OCI-LY7 (cell line): Measurements from ENCODE around the gene INHA. TPM values are rescaled to one million over a fixed set of nuclear protein-coding genes. Genes with fewer than 3 reads are reported as not detected.
A peak's percentile ranks its signal among the peaks of the same experiment; 100 is the strongest.

ENCODE experiments used
- BruUV-seq: library from RNA; stranded (reverse); fragments of 400-500 nt; replicated peaks from 2 replicates; lab custom pipeline; 2021; lab: Mats Ljungman, UMichigan
- CTCF ChIA-PET: fragments of 300-600 bp; sonication (Branson Sonifier 250); formaldehyde crosslinking; loops from one replicate; lab custom pipeline; 2022; ENCODE audit warnings: antibody characterized with exemption; ENCODE audit not compliant: unreplicated experiment; lab: Charles Lee
- POLR2A ChIA-PET: fragments of 300-600 bp; sonication (Branson Sonifier 250); formaldehyde crosslinking; loops from one replicate; lab custom pipeline; 2022; ENCODE audit warnings: antibody characterized with exemption; lab: Charles Lee
- DNase-seq: peaks from one replicate; pipeline ENCODE4 v3.0.0-alpha.2; 2015; ENCODE audit warnings: low spot score
- H2AFZ ChIP-seq: fragments of 200-600 bp; sonication (generic), shearing (Covaris generic); 2 replicates; pipeline ENCODE4 v1.6.1; 2014; ENCODE audit warnings: mild to moderate bottlenecking, antibody characterized with exemption, low read length, moderate library complexity
- H3K27ac ChIP-seq: fragments of 200-600 bp; sonication (generic); 2 replicates; pipeline ENCODE4 v1.5.1; 2014; ENCODE audit warnings: mixed run types, low read depth, mild to moderate bottlenecking, moderate library complexity, low read length, inconsistent platforms; ENCODE audit not compliant: poor library complexity, severe bottlenecking
- H3K36me3 ChIP-seq: fragments of 200-600 bp; sonication (generic); 2 replicates; pipeline ENCODE4 v1.6.1; 2014; ENCODE audit warnings: mild to moderate bottlenecking, antibody characterized with exemption, low read length, moderate library complexity, mixed read lengths; ENCODE audit not compliant: insufficient read depth
- H3K4me1 ChIP-seq: fragments of 200-600 bp; sonication (generic); 2 replicates; pipeline ENCODE4 v1.5.1; 2014; ENCODE audit warnings: mild to moderate bottlenecking, low read length; ENCODE audit not compliant: insufficient read depth, poor library complexity, severe bottlenecking
- H3K4me2 ChIP-seq: fragments of 200-600 bp; sonication (generic); 2 replicates; pipeline ENCODE4 v1.6.1; 2014; ENCODE audit warnings: mild to moderate bottlenecking, low read length
- H3K4me3 ChIP-seq: fragments of 200-600 bp; sonication (generic); 2 replicates; pipeline ENCODE4 v1.5.1; 2014; ENCODE audit warnings: mild to moderate bottlenecking, low read depth, low read length; ENCODE audit not compliant: poor library complexity, severe bottlenecking
- H3K79me2 ChIP-seq: fragments of 200-600 bp; sonication (generic); 2 replicates; pipeline ENCODE4 v1.6.1; 2016; ENCODE audit warnings: low read depth, mild to moderate bottlenecking, low read length, moderate library complexity, mixed read lengths; ENCODE audit not compliant: insufficient read depth
- H3K9me2 ChIP-seq: fragments of 200-600 bp; sonication (generic); 2 replicates; pipeline ENCODE4 v1.6.1; 2016; ENCODE audit warnings: mild to moderate bottlenecking, low read length, mixed read lengths; ENCODE audit not compliant: insufficient read depth
- H3K9me3 ChIP-seq: fragments of 200-600 bp; sonication (generic); 2 replicates; pipeline ENCODE4 v1.6.1; 2014; ENCODE audit warnings: mild to moderate bottlenecking, mixed run types, low read length, mixed read lengths
- H4K20me1 ChIP-seq: fragments of 200-600 bp; sonication (generic); 2 replicates; pipeline ENCODE4 v1.6.1; 2014; ENCODE audit warnings: mild to moderate bottlenecking, antibody characterized with exemption, low read length, moderate library complexity, mixed read lengths; ENCODE audit not compliant: insufficient read depth
- EZH2phosphoT487 ChIP-seq: fragments of 200-600 bp; sonication (generic); IDR thresholded peaks from 2 replicates; pipeline ENCODE4 v1.6.1; 2018; ENCODE audit warnings: low read depth, borderline replicate concordance, mild to moderate bottlenecking, mixed run types, antibody characterized with exemption, low read length, moderate library complexity, mixed read lengths
- intact Hi-C: fragments of 100-400 bp; cut with micrococcal nuclease; formaldehyde crosslinking; loops from one replicate; pipeline ENCODE4 v1.10.0; 2022; ENCODE audit not compliant: unreplicated experiment
- total RNA-seq, 2 experiments: library from RNA; depleted of rRNA in 1 of 2; stranded (reverse); fragments of >200 nt in 1 of 2; shearing (Covaris generic) in 1 of 2; gene quantifications; 2 replicates each; pipeline ENCODE4 v1.2.3, GENCODE V29; 2014 to 2022
- TF ChIP-seq, protein P1 (sequence below): fragments of 200-600 bp; sonication (generic); conservative IDR thresholded peaks from 2 replicates; pipeline ENCODE4 v1.5.1; 2014; ENCODE audit warnings: mild to moderate bottlenecking, antibody characterized with exemption, low read length, moderate library complexity, mixed read lengths

The INHA gene
- total RNA-seq, 2 experiments from 2014 or later: not detected

DNA sequence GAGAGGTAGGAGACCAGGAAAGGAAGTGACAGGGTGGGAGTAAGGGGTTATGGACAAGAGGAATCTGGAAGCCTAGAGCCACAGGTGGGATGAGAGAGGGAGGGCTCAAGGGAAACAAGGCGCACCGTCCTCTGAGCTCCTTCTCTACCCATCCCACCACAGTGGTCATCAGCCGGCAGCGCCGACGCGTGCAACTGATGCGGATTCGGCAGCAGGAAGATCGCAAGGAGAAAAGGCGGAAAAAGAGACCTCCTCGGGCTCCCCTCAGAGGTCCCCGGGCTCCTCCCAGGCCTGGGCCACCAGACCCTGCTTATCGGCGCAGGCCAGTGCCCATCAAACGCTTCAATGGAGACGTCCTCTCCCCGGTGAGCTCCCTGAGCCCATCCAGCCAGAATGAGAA, 23.1 kb upstream of the INHA start:
- Histone ChIP-seq H3K9me2 (no peaks in the 10 kb centered on the region), H2AFZ (no peak overlapping the region), H3K27ac (no peak overlapping the region), H3K79me2 (no peaks in the 10 kb centered on the region), H3K4me2 (no peak overlapping the region), H3K9me3 (no peaks in the 10 kb centered on the region), H3K36me3 (no peaks in the 10 kb centered on the region), H4K20me1 (no peaks in the 10 kb centered on the region), H3K4me3 (no peak overlapping the region), H3K4me1 (peaks cover 7% of the 10 kb centered on the region)
- DNase-seq: no peak
- no peak for TF ChIP-seq EZH2phosphoT487
- TF ChIP-seq, protein P1, sequence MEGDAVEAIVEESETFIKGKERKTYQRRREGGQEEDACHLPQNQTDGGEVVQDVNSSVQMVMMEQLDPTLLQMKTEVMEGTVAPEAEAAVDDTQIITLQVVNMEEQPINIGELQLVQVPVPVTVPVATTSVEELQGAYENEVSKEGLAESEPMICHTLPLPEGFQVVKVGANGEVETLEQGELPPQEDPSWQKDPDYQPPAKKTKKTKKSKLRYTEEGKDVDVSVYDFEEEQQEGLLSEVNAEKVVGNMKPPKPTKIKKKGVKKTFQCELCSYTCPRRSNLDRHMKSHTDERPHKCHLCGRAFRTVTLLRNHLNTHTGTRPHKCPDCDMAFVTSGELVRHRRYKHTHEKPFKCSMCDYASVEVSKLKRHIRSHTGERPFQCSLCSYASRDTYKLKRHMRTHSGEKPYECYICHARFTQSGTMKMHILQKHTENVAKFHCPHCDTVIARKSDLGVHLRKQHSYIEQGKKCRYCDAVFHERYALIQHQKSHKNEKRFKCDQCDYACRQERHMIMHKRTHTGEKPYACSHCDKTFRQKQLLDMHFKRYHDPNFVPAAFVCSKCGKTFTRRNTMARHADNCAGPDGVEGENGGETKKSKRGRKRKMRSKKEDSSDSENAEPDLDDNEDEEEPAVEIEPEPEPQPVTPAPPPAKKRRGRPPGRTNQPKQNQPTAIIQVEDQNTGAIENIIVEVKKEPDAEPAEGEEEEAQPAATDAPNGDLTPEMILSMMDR: no peak
- CTCF ChIA-PET: no interaction called here
- intact Hi-C loops: no loop called here
- BruUV-seq: no TSS peak
- POLR2A ChIA-PET: no interaction called here

DNA sequence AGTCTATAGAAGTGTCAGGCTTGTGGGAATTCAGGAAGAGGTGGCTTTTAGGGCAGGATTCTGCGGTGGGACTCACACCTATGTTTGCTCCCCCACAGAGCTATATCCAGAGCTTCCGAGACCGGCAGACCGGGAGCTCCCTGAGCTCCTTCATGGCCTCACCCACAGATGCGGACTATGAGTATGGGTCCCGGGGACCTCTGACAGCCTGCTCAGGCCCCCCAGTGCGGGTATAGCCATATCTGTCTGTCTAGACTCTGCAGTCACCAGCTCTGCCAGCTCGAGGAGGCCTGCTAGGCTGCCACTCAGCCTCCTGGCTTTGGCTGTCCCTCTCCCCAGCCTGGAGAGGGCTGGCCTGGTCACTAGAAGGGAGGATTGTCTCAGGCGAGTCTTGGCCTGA, 22.5 kb upstream of the INHA start:
- Histone ChIP-seq H3K9me3 (no peaks in the 10 kb centered on the region), H2AFZ (no peak overlapping the region), H3K4me1 (peaks cover 7% of the 10 kb centered on the region), H3K36me3 (no peaks in the 10 kb centered on the region), H3K27ac (no peak overlapping the region), H3K4me2 (no peak overlapping the region), H3K4me3 (no peak overlapping the region), H3K9me2 (no peaks in the 10 kb centered on the region), H3K79me2 (no peaks in the 10 kb centered on the region), H4K20me1 (no peaks in the 10 kb centered on the region)
- ChIA-PET CTCF (no interaction called here), POLR2A (no interaction called here)
- DNase-seq: no peak
- intact Hi-C loops: no loop called here
- BruUV-seq: no TSS peak
- TF ChIP-seq EZH2phosphoT487: no peak
- TF ChIP-seq, protein P1: no peak

DNA sequence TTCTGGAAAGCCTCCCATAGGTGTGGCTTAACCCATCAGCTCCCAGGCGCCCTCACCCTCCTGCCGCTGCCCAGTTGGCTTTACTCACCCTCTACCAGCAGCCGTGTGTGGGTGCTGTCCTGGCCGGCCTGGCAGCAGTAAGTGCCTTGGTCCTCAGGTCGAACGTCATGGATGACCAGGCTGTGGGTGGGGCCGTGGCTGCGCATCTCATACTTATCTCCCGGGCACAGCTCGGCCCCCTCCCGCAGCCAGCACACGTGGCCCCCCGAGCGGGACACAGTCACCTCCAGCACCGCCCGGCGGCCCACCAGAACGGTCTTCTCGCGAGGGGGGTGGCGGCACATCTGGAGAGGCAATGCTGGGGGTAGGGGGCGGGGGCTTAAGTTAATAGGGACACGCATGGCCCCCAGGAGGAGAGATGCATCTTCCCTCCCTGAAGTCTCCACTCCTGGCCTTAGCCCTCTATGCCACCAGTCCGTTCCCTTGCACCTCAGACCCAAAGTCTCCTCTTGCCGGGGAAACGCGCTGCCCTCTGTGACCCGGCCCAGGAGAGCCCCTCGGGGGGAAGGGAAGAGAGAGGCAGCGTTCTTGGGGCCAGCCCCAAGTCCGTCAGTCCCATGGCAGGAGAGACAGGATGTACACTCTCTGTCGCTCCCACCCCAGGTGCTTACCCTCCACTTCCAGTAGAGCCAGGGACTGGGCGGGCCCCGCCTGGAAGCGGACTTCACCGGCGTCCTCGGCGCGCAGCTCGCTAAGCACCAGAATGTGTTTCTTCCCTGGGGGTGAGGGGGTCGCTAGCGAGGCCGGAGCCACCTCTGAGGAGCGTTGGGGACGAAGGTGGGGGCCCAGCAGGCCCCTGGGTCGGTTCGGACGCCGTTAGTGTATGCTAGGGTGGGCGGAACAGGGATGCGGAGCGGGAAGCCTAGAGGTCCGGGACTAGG, 20.4 kb upstream of the INHA start:
- Histone ChIP-seq H3K79me2 (no peaks in the 10 kb centered on the region), H4K20me1 (no peaks in the 10 kb centered on the region), H3K4me1 (peaks cover 7% of the 10 kb centered on the region), H3K27ac (peak overlapping the region; percentile 46), H3K9me3 (no peaks in the 10 kb centered on the region), H3K9me2 (no peaks in the 10 kb centered on the region), H3K4me2 (peak overlapping the region; percentile 94), H3K4me3 (peak overlapping the region; percentile 69), H3K36me3 (no peaks in the 10 kb centered on the region), H2AFZ (peak overlapping the region; percentile 92)
- DNase-seq: no peak
- POLR2A ChIA-PET: no interaction called here
- TF ChIP-seq, protein P1: peak; percentile 45; the same call in 1 of the 2 replicates
- no peak for TF ChIP-seq EZH2phosphoT487
- intact Hi-C loops: no loop called here
- CTCF ChIA-PET: interaction anchor here (0.6 kb wide), 2 partner anchors 29 to 63 kb away, joined by 3 to 4 read pairs; no protein-coding TSS in a partner anchor
- no TSS peak for BruUV-seq
